ENCODE data around the gene ARHGAP22.

Gene ARHGAP22

DNA sequence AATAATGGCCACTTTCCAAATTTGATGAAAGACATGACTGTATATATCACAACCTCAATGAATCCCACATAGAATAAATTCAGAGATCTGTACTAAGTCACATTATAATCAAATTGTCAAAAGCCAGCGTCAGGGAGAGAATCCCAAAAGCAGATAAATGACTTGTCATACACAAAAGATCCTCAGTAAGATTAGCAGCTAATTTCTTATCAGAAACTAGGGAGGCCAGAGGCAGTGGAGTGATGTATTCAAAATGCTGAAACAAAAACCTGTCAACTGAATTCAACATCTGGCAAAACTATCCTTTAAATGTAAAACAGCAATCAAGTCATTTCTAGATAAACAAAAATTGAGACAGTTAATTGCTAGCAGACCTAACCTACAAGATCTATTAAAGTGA lies 11.6 kb upstream of the ARHGAP22 start:
- no peak for FAIRE-seq
- no peak for DNase-seq (ENCODE audit: insufficient read length, low spot score)
- TF ChIP-seq, protein P1, sequence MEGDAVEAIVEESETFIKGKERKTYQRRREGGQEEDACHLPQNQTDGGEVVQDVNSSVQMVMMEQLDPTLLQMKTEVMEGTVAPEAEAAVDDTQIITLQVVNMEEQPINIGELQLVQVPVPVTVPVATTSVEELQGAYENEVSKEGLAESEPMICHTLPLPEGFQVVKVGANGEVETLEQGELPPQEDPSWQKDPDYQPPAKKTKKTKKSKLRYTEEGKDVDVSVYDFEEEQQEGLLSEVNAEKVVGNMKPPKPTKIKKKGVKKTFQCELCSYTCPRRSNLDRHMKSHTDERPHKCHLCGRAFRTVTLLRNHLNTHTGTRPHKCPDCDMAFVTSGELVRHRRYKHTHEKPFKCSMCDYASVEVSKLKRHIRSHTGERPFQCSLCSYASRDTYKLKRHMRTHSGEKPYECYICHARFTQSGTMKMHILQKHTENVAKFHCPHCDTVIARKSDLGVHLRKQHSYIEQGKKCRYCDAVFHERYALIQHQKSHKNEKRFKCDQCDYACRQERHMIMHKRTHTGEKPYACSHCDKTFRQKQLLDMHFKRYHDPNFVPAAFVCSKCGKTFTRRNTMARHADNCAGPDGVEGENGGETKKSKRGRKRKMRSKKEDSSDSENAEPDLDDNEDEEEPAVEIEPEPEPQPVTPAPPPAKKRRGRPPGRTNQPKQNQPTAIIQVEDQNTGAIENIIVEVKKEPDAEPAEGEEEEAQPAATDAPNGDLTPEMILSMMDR (IDR thresholded peaks at IDR 0.05; ENCODE audit: insufficient read depth, missing control alignments) = no peak

DNA sequence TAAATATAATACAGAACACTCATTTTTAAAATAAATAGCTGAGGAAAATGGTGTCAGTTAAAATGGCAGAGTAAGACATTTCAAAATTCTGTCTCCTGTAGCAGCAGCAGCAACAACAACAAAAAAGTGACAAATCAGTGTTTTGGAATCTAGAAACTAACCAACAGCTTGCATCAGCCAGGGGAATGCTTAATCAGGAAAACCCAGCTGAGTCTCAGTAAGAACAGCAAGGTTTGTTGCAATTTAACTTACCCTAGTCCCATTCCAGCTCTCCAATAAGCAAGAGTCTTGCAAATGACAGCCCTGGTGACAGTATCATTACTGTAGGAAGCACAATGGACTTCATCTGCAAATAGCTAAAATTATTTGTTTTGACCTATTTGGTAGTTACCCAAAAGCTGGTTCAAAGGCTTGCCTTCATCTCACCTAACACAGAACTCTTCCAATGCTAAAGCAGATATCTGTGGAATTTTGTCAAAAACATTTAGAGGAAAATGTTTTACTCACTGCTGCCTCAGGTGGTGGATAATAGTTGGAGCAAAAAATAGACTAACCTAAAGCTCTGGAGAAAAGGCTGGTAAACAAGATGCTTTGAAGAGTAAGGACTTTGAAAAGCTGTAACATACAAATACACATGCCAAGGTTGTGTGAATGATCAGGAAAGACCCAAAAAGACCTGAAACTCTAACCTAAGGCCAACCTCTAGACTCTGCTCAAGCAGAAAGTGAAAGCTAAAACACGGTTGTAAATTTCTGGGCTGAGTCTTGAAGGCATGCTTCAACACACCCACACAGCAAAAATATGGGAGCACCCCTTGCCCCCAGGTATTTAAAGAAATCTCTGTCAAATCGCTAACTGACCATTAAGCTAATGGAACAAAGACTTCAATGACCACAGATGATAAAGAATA lies 9.9 kb upstream of the ARHGAP22 start:
- DNase-seq (ENCODE audit: insufficient read length, low spot score) (no peak), FAIRE-seq (no peak)
- TF ChIP-seq, protein P1 (IDR thresholded peaks at IDR 0.05; ENCODE audit: insufficient read depth, missing control alignments) = no peak

DNA sequence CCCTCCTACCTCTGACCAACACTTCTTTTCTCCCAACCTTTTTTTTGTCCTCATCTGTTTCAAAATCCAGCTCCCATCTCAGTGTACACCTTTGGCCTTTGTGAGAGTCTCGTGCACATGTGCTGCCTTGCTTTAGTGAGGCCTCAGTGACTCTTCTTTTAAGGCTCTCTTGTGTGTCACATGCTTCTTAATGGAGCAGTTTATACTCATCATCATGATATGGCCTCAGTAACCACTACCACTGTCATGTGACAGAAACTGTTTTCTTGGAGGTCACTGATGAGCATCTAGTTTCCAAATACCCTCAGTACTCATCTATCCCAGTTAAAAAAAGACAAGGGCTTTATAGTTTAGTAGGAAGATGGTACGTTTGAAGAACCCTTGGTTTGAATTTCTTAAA lies 8.1 kb upstream of the ARHGAP22 start:
- FAIRE-seq (no peak), DNase-seq (ENCODE audit: insufficient read length, low spot score) (no peak)
- TF ChIP-seq, protein P1 (IDR thresholded peaks at IDR 0.05; ENCODE audit: insufficient read depth, missing control alignments) = no peak

DNA sequence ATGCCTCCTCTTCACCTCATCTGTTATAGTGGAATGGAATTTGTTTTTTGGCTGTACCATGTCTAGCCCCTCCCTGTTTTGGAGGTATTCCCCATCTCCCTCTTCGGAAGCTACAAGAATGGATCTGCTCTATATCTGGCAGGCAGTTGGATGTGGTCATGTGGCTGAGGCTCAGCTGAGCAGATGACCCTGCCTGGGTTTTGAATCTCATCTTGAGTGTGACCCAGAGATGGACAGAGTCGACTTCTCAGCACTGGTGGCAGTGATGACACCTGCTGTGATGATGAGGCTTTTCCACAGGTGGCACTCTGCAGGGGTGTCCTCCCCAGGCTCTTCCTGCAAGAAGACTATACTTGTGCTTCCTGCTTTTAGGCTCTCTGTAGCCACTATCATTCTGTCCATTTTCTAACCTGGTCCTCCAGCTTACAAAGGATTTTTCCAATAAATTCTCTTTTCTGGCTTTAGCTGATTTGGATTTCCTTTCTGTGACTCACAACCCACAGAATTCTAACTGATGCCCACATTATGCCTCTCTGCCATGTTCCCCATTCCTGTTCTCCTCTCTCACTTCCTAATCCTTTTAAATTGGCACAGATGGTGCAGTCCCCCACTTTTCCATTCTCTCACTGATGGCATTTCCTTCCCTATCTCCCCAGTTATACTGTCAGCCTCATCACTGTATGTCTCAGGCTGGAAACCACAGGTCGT lies 7.5 kb upstream of the ARHGAP22 start:
- no peak for FAIRE-seq
- no peak for DNase-seq (ENCODE audit: insufficient read length, low spot score)
- TF ChIP-seq, protein P1 (IDR thresholded peaks at IDR 0.05; ENCODE audit: insufficient read depth, missing control alignments) = no peak

DNA sequence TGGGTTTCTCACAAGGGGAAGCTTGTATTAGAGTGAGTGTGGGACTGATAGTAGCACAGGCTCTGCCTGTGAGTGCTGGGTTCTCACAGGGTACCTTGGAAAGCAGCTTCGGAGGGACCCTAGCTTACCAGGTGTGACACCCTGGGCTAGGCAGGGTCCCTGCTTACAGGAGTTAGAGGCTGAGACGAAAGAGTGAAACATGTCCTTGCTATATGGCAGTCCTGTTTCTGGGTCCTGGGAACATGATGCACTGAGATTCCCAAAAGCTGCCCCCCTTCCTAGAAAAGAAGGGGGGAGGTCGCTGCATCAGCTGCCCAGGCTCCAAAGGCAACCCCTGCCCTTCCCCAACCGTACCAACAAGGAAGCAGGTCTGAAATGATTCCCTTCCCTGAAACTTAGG lies 6.3 kb upstream of the ARHGAP22 start:
- FAIRE-seq (no peak), DNase-seq (ENCODE audit: insufficient read length, low spot score) (no peak)
- TF ChIP-seq, protein P1 (IDR thresholded peaks at IDR 0.05; ENCODE audit: insufficient read depth, missing control alignments) = no peak

DNA sequence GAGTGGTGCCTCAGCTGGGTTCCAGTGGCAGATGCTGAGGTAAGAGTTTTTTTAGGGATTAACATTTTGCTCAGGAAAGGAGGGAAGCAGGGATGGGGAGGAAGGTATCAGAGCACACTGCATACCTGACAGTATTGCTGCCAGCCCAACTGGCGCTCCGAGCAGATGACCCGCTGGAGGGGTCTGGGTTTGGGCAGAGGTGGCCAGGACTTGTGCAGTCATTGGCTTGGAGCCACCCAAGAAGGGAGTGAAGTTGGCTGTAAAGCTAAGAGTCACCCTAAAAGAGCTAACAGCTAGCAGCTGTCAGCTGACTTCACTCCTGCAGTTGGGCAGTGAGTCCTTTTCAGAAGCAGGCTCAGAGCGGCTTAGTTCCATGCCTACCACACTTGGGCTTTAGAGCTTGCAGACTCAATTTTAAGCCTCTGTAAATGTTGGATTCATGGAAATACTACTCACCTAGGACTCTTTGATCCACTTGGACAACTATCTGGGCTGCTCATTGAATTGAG lies 5.8 kb upstream of the ARHGAP22 start:
- FAIRE-seq (no peak), DNase-seq (ENCODE audit: insufficient read length, low spot score) (no peak)
- TF ChIP-seq, protein P1 (IDR thresholded peaks at IDR 0.05; ENCODE audit: insufficient read depth, missing control alignments) = no peak

Measured in D721Med (cell line).